RWPE1 (cell line): ENCODE measurements around the gene S100A7A.
A peak's percentile ranks its signal among the peaks of the same experiment; 100 is the strongest.
"Not testable (repeated sequence)": the region's sequence is repeated elsewhere in the genome, so short reads cannot be mapped to it uniquely, and the experiment has no call there.

Source experiments
- CTCF ChIA-PET: fragments of 350-600 bp; sonication (Branson Sonifier 250); formaldehyde crosslinking; extraction: SDS; loops from one replicate; lab custom pipeline; 2021; lab: Yijun Ruan, JAX
- POLR2A ChIA-PET: fragments of 400-600 bp; formaldehyde crosslinking; extraction: SDS; loops from one replicate; lab custom pipeline; 2020; ENCODE audit warnings: antibody characterized with exemption; ENCODE audit not compliant: low non-redundant PET; lab: Yijun Ruan, JAX
- DNase-seq: peaks from one replicate; pipeline ENCODE4 v3.0.0; 2012; ENCODE audit warnings: low spot score
- H3K27ac ChIP-seq: fragments of 450-650 bp; 2 replicates; pipeline ENCODE4 v1.5.1; 2017
- TF ChIP-seq, protein P1 (sequence below): fragments of 450-650 bp; conservative IDR thresholded peaks from 2 replicates; pipeline ENCODE4 v1.5.1; 2017; ENCODE audit warnings: low read depth, mild to moderate bottlenecking

Gene S100A7A

DNA sequence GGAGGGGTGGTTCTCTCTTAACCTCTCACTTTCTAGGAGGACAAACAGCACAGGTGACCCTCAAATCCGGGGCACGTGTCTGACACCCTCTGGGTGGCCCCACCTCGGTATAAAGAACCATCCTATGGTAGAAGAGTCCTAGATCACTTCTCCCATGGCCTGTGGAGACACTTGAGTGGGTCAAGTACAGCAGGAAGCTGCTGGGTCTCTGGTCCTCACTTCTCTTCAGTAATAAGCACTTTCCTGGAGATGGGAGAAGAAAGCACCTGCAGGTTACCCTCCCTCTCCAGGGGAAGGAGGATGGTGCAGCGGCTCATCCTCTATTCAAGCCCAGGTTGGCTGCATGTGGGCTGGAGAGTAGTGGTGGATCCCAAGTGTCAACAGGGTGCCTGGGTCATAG, 27.2 kb downstream of the S100A7A start:
- H3K27ac ChIP-seq, result no peak overlapping the region
- no peak for DNase-seq
- TF ChIP-seq, protein P1, sequence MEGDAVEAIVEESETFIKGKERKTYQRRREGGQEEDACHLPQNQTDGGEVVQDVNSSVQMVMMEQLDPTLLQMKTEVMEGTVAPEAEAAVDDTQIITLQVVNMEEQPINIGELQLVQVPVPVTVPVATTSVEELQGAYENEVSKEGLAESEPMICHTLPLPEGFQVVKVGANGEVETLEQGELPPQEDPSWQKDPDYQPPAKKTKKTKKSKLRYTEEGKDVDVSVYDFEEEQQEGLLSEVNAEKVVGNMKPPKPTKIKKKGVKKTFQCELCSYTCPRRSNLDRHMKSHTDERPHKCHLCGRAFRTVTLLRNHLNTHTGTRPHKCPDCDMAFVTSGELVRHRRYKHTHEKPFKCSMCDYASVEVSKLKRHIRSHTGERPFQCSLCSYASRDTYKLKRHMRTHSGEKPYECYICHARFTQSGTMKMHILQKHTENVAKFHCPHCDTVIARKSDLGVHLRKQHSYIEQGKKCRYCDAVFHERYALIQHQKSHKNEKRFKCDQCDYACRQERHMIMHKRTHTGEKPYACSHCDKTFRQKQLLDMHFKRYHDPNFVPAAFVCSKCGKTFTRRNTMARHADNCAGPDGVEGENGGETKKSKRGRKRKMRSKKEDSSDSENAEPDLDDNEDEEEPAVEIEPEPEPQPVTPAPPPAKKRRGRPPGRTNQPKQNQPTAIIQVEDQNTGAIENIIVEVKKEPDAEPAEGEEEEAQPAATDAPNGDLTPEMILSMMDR, result no peak
- CTCF ChIA-PET, result no interaction called here
- POLR2A ChIA-PET, result no interaction called here

DNA sequence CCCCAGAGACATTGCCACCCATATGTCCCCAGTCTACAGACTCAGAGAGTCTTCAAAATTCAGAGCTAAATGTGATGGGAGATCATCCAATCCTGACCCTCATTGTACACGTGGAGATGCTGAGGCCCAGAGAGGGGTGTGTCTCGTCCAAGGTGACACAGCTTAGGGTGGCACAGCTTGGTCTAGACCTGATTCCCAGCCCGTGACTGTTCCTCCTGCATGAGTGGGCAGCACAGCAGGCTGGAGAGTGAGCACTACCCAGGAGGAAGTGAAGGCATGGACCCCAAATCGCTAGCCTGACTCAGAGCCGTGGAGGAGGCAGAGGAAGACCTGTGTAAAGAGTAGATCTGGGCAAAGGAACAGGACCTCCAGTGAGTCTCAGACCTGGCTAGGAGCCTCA, 27.8 kb downstream of the S100A7A start:
- CTCF ChIA-PET, result no interaction called here
- TF ChIP-seq, protein P1, result no peak
- POLR2A ChIA-PET, result no interaction called here
- DNase-seq, result no peak
- no peak overlapping the region for H3K27ac ChIP-seq

DNA sequence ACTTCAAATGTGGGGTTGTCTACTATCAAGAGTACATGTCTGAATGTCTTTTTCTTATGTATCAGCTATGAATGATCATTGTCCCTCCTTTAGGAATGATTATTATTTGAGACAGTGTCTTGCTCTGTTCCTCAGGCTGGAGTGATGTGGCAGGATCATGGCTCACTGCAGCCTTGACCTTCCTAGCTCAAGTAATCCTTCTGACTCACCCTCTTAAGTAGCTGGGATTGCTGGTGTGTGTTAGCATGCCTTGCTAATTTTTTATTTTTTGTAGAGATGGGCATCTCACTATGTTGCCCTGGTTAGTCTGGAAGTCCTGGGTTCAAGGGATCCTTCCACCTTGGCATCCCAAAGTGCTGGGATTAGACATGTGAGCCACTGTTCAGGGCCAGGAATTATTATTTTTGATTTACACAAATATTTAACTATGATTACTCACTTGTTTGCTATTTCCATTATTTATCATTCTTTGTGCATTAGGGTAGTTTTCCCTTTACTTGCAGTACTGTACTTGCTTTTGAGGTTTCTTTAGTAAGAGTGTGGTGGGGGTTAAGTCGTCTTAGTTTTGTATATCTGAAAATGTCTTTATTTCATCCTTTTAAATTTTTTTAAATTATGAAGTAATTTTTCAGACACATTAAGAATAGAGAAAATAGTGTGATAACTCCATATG, 31.3 kb downstream of the S100A7A start:
- peak; percentile 26 for DNase-seq
- ChIA-PET CTCF (no interaction called here), POLR2A (no interaction called here)
- TF ChIP-seq, protein P1, result no peak
- no peak overlapping the region for H3K27ac ChIP-seq

DNA sequence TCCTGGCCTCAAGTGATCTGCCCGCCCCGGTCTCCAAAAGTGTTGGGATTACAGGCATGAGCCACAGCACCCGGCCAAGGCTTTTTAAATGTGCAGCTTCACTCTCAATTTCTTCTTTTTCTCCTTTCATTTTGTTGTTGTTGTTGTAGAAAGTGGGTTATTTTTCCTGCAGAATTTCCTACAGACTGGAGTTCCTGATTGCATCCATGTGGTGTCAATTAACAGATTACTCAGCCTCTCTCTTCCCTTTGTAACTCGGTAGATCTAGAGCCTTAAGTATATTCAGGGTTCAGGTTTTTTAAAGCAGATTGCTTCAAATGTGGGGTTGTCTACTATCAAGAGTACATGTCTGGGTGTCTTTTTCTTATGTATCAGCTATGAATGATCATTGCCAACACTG, 32.5 kb downstream of the S100A7A start:
- DNase-seq, POLR2A ChIA-PET, CTCF ChIA-PET, H3K27ac ChIP-seq: not testable (repeated sequence)

DNA sequence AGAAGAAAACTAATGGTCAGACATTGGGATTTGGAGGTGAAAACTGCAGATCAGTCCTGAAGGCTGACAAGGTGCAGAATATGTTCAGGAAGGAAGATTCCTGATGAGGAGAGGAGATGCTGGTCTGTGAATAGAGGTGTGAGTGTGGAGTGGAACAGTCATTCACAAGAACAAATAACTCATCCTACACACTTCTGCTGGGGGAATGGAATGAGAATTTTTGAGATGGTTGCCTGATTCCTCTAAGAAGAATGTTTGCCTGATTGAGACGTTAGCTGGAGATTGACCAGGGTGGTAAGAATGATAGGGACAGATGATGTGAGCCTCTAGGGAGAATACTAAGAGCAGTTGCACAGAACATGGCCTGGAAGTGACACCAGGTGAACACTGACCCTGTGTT, 40.1 kb downstream of the S100A7A start:
- ChIA-PET POLR2A (no interaction called here), CTCF (no interaction called here)
- H3K27ac ChIP-seq, result no peak overlapping the region
- DNase-seq, result no peak
- TF ChIP-seq, protein P1, result no peak

DNA sequence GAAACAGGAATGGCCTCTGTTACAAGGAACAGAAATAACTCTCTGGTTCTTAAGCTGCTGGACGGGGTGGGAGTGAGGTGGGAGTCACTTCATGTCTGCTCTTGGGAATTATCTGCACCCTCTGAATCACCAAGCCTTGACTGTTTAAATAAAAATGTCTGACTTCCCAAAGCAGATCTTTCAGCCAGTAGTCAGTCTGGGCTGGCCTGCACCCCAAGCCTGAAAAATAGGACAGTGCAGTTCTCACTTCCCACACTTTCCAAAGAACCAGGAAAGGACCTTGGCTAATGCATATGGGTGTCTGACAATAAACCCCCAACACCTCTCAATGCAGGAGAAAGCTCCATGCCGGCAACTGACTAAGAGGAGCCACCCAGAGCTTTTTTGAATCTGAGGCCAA, 43.3 kb downstream of the S100A7A start:
- DNase-seq, result no peak
- CTCF ChIA-PET, result no interaction called here
- POLR2A ChIA-PET, result no interaction called here

DNA sequence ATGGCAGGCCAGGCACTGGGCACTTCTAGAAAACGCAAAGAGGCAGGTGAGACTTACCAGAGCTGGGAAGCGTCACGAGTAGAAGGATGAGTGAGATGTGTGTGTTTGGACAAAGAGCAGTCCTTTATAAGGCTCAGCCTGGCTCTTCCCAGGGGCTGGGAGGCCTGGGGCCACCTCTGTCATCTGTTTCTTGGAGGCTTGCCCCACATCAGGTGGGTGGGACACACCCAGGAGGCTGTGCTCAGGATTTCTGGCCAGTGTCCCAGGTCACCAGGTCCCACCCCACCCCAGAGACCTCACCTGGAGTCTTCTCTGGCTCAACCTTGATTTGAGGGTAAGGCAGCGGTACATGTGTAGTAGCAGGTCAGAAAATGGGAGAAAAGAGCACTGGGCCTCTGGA, 44.2 kb downstream of the S100A7A start, which contains the start of gene S100A7:
S100A7 (minus strand) TSS at position 101 of the 400 bp plus-strand sequence. CDS start 1,638 bp downstream, outside the sequence.
- no peak within 1 kb of the TSS for H3K27ac ChIP-seq
- TF ChIP-seq, protein P1, result no peak
- ChIA-PET POLR2A (no interaction called here), CTCF (no interaction called here)
- no peak for DNase-seq

More for the DNA sequence above, 43.3 kb downstream of the S100A7A start:
- TF ChIP-seq, protein P1, result no peak
- H3K27ac ChIP-seq, result no peak overlapping the region

DNA sequence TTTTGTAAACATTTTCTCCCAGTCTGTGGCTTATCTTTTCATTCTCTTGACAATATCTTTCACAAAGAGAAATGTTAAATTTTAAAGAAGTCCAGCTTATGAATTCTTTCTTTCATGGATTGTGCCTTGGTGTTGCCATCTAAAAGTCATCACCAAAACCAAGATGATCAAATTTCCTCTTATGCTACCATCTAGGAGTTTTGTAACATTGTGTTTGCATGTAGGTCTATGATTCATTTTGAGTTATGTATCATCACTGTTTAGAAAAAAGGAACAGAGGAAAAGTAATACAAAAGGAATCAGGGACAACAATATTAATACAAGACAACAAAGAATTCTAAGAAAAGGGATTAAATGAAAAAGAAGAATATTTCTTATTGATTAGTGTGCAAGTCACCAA, 46.4 kb downstream of the S100A7A start:
- POLR2A ChIA-PET, CTCF ChIA-PET, H3K27ac ChIP-seq, DNase-seq: not testable (repeated sequence)
